ENCODE results near the gene CAPN13. TPM values are rescaled to one million over a fixed set of nuclear protein-coding genes. Genes with fewer than 3 reads are reported as not detected.

Gene CAPN13
- total RNA-seq, 4 donors from 2014 or later = not detected

DNA sequence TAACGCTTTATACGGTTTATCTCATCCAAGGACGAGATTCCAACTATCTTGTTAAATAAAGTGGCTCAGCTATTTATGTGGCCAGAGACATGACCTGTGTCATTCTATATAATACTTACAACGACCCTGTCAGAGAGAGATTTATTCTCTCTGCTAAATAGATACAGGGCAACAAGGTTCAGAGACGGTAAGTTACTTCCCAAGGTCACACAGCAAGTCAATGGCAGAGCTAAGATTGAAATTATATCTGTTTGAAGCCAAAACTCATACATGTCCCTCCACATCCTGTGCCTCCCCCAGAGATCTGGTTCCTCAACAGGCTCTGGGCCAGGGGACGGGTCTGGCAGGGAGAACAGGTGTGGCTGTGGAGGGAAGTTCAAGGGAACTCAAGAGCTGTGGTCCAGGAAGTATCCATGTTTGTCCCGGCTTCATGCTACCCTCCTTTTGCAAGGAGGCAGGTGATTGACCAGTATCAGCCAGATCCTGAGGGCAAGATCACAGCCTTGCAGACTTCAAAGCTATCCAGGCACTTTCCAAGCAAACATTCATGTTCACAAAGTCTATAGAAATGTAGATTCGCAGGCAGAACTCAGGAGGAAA lies 99.8 kb downstream of the CAPN13 start:
- TF ChIP-seq, protein P1, sequence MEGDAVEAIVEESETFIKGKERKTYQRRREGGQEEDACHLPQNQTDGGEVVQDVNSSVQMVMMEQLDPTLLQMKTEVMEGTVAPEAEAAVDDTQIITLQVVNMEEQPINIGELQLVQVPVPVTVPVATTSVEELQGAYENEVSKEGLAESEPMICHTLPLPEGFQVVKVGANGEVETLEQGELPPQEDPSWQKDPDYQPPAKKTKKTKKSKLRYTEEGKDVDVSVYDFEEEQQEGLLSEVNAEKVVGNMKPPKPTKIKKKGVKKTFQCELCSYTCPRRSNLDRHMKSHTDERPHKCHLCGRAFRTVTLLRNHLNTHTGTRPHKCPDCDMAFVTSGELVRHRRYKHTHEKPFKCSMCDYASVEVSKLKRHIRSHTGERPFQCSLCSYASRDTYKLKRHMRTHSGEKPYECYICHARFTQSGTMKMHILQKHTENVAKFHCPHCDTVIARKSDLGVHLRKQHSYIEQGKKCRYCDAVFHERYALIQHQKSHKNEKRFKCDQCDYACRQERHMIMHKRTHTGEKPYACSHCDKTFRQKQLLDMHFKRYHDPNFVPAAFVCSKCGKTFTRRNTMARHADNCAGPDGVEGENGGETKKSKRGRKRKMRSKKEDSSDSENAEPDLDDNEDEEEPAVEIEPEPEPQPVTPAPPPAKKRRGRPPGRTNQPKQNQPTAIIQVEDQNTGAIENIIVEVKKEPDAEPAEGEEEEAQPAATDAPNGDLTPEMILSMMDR (IDR thresholded peaks at IDR 0.05; ENCODE audit: low read depth) = no peak

DNA sequence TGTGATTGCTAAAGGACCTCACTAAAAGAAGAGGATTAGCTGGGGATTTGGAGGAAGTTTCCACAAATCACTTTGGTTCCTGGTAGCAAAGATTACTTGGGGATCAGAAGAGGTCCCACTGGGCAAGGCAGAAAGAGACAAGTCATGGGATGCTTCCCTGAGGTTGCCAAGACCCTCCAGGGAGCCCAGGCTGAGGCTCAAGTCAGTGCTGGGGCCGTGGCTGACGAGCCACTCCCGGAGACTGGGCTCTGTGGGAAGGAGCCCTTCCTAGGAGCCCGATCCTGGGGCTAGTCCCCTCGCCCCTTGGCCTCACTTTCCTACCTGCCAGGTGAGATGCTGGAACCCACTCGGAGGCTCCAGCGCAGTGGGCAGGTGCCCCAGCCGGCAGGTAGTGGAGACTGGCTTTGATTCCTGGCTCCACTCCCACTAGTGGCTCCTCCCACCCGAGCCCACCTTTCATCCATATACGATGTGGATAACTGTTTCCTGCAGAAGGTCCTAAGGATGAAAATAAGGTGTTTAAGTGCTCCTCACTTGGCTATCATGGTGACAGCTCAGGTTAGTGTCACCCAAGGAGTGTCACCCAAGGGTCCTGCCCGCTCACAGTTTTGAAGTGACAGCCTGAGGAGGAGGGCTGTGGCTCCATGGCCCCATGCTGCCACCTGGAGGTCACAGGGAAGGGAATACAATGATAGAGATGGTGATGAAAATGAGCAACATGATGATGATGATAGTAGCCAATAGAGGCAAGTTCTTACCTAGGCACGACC lies 100.5 kb downstream of the CAPN13 start:
- TF ChIP-seq, protein P1 (IDR thresholded peaks at IDR 0.05; ENCODE audit: low read depth) = no peak

DNA sequence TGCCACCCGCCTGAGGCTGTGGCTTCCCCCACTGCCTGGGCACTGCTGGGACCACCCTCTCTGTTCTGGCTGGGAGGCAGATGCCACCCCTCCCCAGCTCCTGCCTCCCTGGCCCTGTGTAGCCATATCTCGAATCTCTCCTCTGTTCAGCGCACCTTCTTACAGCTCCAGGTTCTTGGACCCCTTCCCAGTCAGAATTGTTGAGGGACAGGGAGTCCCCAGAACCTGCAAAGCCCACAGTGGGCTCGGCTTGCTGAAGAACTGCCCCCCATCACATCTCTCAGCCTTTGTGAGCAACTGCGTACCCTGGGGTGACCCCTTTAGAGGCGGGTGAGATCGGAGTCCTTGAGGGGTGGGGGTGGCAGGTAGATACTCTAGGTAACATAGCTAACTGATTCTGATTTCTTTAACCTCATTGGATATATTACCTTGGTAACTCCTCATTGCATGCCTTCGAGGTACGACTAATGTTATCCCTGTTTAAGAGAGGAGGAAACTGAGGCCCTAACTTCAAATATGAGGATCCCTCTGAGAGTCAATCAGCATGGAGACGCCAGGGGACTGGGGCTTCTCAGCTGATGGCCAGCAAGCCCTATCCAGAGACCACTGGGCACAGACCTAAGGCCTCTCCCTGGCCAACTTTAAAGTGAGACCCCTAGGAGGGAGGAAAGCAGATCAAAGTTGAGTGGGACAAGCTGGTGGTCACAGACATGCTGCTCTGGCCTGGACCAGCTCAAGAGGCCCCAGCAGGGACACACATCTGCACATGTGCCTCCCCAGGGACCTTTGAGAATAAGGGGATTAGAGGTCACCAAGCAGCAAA lies 101.3 kb downstream of the CAPN13 start:
- TF ChIP-seq, protein P1 (IDR thresholded peaks at IDR 0.05; ENCODE audit: low read depth) = no peak

DNA sequence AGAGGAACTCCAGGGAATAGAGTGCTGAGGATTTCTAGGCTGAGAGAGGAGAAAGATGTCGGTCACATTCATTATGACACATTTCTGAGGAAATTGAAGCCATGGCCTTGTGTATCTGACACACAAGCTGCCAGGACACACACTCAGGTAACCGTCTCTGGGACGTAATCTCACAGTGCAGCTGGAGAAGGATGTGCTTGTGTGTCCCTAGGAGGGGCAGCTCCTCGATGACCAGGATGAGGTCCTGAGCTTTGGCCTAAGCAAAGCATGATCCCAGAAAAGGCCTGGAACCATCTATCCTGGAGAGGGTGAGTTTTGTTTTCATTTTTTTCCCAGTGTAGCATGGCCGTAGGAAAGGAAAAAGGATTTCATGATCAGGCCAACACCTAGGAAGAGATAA lies 102.2 kb downstream of the CAPN13 start:
- TF ChIP-seq, protein P1 (IDR thresholded peaks at IDR 0.05; ENCODE audit: low read depth) = no peak

DNA sequence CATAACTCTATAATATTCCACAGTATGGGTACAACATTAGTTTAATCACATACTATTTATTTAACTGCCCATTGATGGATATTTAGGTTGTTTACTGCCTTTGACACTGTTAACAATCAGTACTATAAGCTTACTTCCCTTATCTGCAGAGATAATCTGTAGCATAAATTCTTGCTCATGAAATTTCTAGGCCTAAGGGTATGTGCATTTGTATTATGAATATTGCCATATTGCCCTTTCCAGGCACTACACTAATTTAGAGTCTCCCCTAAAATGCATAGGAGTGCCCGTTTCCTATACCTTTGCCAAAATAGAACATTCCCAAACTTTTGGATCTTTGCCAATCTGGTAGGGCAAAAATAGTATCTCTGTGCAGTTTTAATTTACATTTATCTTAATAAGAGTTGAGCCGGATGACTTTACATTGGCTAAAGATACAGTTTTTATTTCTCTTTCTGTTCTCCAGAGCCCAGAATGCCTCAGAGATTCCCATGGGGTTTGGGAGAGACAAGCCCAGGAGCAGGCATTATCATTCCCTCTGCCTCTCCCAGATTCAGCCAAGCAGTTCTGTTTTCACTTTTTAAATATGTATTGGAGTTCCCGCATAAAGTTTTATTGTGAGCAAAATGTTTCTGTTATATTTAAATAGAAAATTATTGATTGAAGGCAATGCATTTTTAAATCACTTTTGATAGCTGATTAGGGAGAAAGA lies 102.8 kb downstream of the CAPN13 start:
- TF ChIP-seq, protein P1 (IDR thresholded peaks at IDR 0.05; ENCODE audit: low read depth) = no peak

DNA sequence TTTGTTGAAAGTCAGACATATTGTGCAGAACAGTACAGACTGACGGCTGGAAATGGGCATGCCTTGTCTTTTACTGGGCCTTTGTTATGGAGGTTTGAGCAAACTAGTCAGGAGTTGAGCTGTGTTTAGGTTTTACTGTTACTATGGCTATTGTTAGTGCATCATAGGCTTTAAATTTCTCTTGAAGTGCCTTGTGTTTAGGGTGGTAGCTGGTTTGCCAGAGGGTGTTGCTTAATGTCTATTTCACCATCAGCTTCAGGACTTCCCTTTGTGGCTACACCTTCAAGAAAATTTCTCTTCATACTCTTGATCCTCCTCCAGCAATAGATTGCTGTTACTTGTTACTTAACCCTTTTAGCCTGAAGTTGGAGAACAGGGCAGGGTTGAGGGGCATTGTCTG lies 104.6 kb downstream of the CAPN13 start:
- TF ChIP-seq, protein P1 (IDR thresholded peaks at IDR 0.05; ENCODE audit: low read depth) = no peak

All from subcutaneous adipose tissue (tissue), 4 donors.